ENCODE measurements around the gene TPD52L1.
"Not testable (repeated sequence)": the region's sequence is repeated elsewhere in the genome, so short reads cannot be mapped to it uniquely, and the experiment has no call there.

TPD52L1 gene

GRCh38 chr6:125157725-125158124, 4.2 kb downstream of the TPD52L1 start:
- Histone ChIP-seq H3K36me3 (no peaks in the 10 kb centered on the region), H3K4me1 (ENCODE audit: control insufficient read depth in 1 of 2, insufficient read depth in 1 of 2, low read depth in 1 of 2, low read length in 1 of 2) (peaks cover 15 to 16% of the 10 kb centered on the region in 2 experiments), H3K27me3 (peaks cover 40% of the 10 kb centered on the region), H3K4me3 (ENCODE audit: low read depth in 1 of 2, low read length in 1 of 2) (no peak overlapping the region), H3K9me3 (no peaks in the 10 kb centered on the region), H3K27ac (no peak overlapping the region)
- no peak for TF ChIP-seq CTCF (IDR thresholded peaks at IDR 0.05)

GRCh38 chr6:125163339-125163738, 9.8 kb downstream of the TPD52L1 start:
- H3K27ac ChIP-seq; H3K36me3 ChIP-seq; H3K27me3 ChIP-seq; H3K4me3 ChIP-seq (ENCODE audit: low read depth in 1 of 2, low read length in 1 of 2); H3K9me3 ChIP-seq; H3K4me1 ChIP-seq (ENCODE audit: control insufficient read depth in 1 of 2, insufficient read depth in 1 of 2, low read depth in 1 of 2, low read length in 1 of 2): not testable (repeated sequence)

- TF ChIP-seq CTCF (IDR thresholded peaks at IDR 0.05), result no peak
- Histone ChIP-seq H3K27ac (no peak overlapping the region), H3K36me3 (no peaks in the 10 kb centered on the region), H3K4me3 (ENCODE audit: low read depth in 1 of 2, low read length in 1 of 2) (no peak overlapping the region), H3K4me1 (ENCODE audit: control insufficient read depth in 1 of 2, insufficient read depth in 1 of 2, low read depth in 1 of 2, low read length in 1 of 2) (no peaks in the 10 kb centered on the region), H3K27me3 (peaks cover 3% of the 10 kb centered on the region), H3K9me3 (no peaks in the 10 kb centered on the region)
These were observed 10.2 kb downstream of the TPD52L1 start for GRCh38 chr6:125163811-125164210.

- no peak for TF ChIP-seq CTCF (IDR thresholded peaks at IDR 0.05)
- H3K4me3 ChIP-seq (ENCODE audit: low read depth in 1 of 2, low read length in 1 of 2), result no peak overlapping the region
- no peak overlapping the region for H3K27ac ChIP-seq
- H3K27me3 ChIP-seq, result peaks cover 3% of the 10 kb centered on the region
- H3K36me3 ChIP-seq, result no peaks in the 10 kb centered on the region
- H3K4me1 ChIP-seq (ENCODE audit: control insufficient read depth in 1 of 2, insufficient read depth in 1 of 2, low read depth in 1 of 2, low read length in 1 of 2), result no peaks in the 10 kb centered on the region
- H3K9me3 ChIP-seq, result no peaks in the 10 kb centered on the region
These were observed 11.1 kb downstream of the TPD52L1 start for GRCh38 chr6:125164696-125165095.

GRCh38 chr6:125165256-125165655, 11.7 kb downstream of the TPD52L1 start:
- H3K4me1 ChIP-seq (ENCODE audit: control insufficient read depth in 1 of 2, insufficient read depth in 1 of 2, low read depth in 1 of 2, low read length in 1 of 2), result no peaks in the 10 kb centered on the region
- no peak overlapping the region for H3K4me3 ChIP-seq (ENCODE audit: low read depth in 1 of 2, low read length in 1 of 2)
- H3K27ac ChIP-seq, result no peak overlapping the region
- TF ChIP-seq CTCF (IDR thresholded peaks at IDR 0.05), result no peak
- H3K9me3 ChIP-seq, result no peaks in the 10 kb centered on the region
- H3K27me3 ChIP-seq, result peaks cover 3% of the 10 kb centered on the region
- no peaks in the 10 kb centered on the region for H3K36me3 ChIP-seq

GRCh38 chr6:125165776-125166175, 12.2 kb downstream of the TPD52L1 start:
- no peaks in the 10 kb centered on the region for H3K4me1 ChIP-seq (ENCODE audit: control insufficient read depth in 1 of 2, insufficient read depth in 1 of 2, low read depth in 1 of 2, low read length in 1 of 2)
- peaks cover 3% of the 10 kb centered on the region for H3K27me3 ChIP-seq

More at GRCh38 chr6:125165776-125166175, 12.2 kb downstream of the TPD52L1 start:
- Histone ChIP-seq H3K36me3 (no peaks in the 10 kb centered on the region), H3K9me3 (no peaks in the 10 kb centered on the region), H3K4me3 (ENCODE audit: low read depth in 1 of 2, low read length in 1 of 2) (no peak overlapping the region), H3K27ac (no peak overlapping the region)
- no peak for TF ChIP-seq CTCF (IDR thresholded peaks at IDR 0.05)

All from neutrophil (primary cell).